ENCODE measurements around the gene SPDYE4.

Gene SPDYE4

GRCh38 chr17:8709006-8709405 lies 49.3 kb downstream of the SPDYE4 start:
- H3K9ac ChIP-seq (ENCODE audit: low read length) = no peak overlapping the region
- no peak overlapping the region for H3K4me2 ChIP-seq (ENCODE audit: low read length)
- H3F3A ChIP-seq (ENCODE audit: insufficient read depth, low read length) = no peaks in the 10 kb centered on the region
- no peaks in the 10 kb centered on the region for H3K79me2 ChIP-seq (ENCODE audit: insufficient read depth, low read length)
- no peaks in the 10 kb centered on the region for H4K20me1 ChIP-seq (ENCODE audit: insufficient read depth, low read length)
- TF ChIP-seq CTCF (IDR thresholded peaks at IDR 0.05; ENCODE audit: low read length) (no peak), EZH2 (IDR thresholded peaks at IDR 0.05; ENCODE audit: borderline replicate concordance, low read length) (no peak)
- no peaks in the 10 kb centered on the region for H3K4me1 ChIP-seq (ENCODE audit: insufficient read depth, low read length, severe bottlenecking)
- H3K9me2 ChIP-seq (ENCODE audit: low read depth, low read length) = no peaks in the 10 kb centered on the region
- no peak overlapping the region for H2AFZ ChIP-seq (ENCODE audit: low read length)
- no peaks in the 10 kb centered on the region for H3K9me3 ChIP-seq (ENCODE audit: low read length)
- no peak overlapping the region for H3K4me3 ChIP-seq (ENCODE audit: low read depth, low read length, poor library complexity, severe bottlenecking)
- no peaks in the 10 kb centered on the region for H3K36me3 ChIP-seq (ENCODE audit: insufficient read depth, low read length)
- H3K27me3 ChIP-seq (ENCODE audit: insufficient read depth, low read length) = no peaks in the 10 kb centered on the region; the same call in 1 of the 2 replicates
- H3K27ac ChIP-seq (ENCODE audit: low read depth, low read length, poor library complexity, severe bottlenecking) = no peak overlapping the region

- H3K9ac ChIP-seq (ENCODE audit: low read length) = no peak overlapping the region
- H3F3A ChIP-seq (ENCODE audit: insufficient read depth, low read length) = no peaks in the 10 kb centered on the region
- no peaks in the 10 kb centered on the region for H3K36me3 ChIP-seq (ENCODE audit: insufficient read depth, low read length)
- H4K20me1 ChIP-seq (ENCODE audit: insufficient read depth, low read length) = no peaks in the 10 kb centered on the region
- H3K4me3 ChIP-seq (ENCODE audit: low read depth, low read length, poor library complexity, severe bottlenecking) = no peak overlapping the region
- H3K9me2 ChIP-seq (ENCODE audit: low read depth, low read length) = no peaks in the 10 kb centered on the region
- TF ChIP-seq CTCF (IDR thresholded peaks at IDR 0.05; ENCODE audit: low read length) (no peak), EZH2 (IDR thresholded peaks at IDR 0.05; ENCODE audit: borderline replicate concordance, low read length) (no peak)
- no peaks in the 10 kb centered on the region for H3K9me3 ChIP-seq (ENCODE audit: low read length)
- no peak overlapping the region for H2AFZ ChIP-seq (ENCODE audit: low read length)
- H3K4me2 ChIP-seq (ENCODE audit: low read length) = no peak overlapping the region
- no peak overlapping the region for H3K27ac ChIP-seq (ENCODE audit: low read depth, low read length, poor library complexity, severe bottlenecking)
- no peaks in the 10 kb centered on the region for H3K4me1 ChIP-seq (ENCODE audit: insufficient read depth, low read length, severe bottlenecking)
- H3K79me2 ChIP-seq (ENCODE audit: insufficient read depth, low read length) = no peaks in the 10 kb centered on the region
- no peaks in the 10 kb centered on the region for H3K27me3 ChIP-seq (ENCODE audit: insufficient read depth, low read length)
These were observed 50.3 kb downstream of the SPDYE4 start for GRCh38 chr17:8708025-8708461.

- no peak for TF ChIP-seq EZH2 (IDR thresholded peaks at IDR 0.05; ENCODE audit: borderline replicate concordance, low read length)
- no peak for TF ChIP-seq CTCF (IDR thresholded peaks at IDR 0.05; ENCODE audit: low read length)
- Histone ChIP-seq H3K4me2 (ENCODE audit: low read length) (no peak overlapping the region), H4K20me1 (ENCODE audit: insufficient read depth, low read length) (no peaks in the 10 kb centered on the region), H3K4me3 (ENCODE audit: low read depth, low read length, poor library complexity, severe bottlenecking) (no peak overlapping the region), H2AFZ (ENCODE audit: low read length) (no peak overlapping the region), H3K4me1 (ENCODE audit: insufficient read depth, low read length, severe bottlenecking) (no peaks in the 10 kb centered on the region), H3F3A (ENCODE audit: insufficient read depth, low read length) (no peaks in the 10 kb centered on the region), H3K27ac (ENCODE audit: low read depth, low read length, poor library complexity, severe bottlenecking) (no peak overlapping the region), H3K79me2 (ENCODE audit: insufficient read depth, low read length) (no peaks in the 10 kb centered on the region), H3K9ac (ENCODE audit: low read length) (no peak overlapping the region), H3K36me3 (ENCODE audit: insufficient read depth, low read length) (no peaks in the 10 kb centered on the region), H3K27me3 (ENCODE audit: insufficient read depth, low read length) (no peaks in the 10 kb centered on the region), H3K9me3 (ENCODE audit: low read length) (no peaks in the 10 kb centered on the region), H3K9me2 (ENCODE audit: low read depth, low read length) (no peaks in the 10 kb centered on the region)
These were observed 50.9 kb downstream of the SPDYE4 start for GRCh38 chr17:8707332-8708024.

Measured in OCI-LY1 (cell line).